Heart left ventricle (tissue), 13 donors: ENCODE results near the gene MAP3K5.

Experiments used
- CTCF ChIP-seq, 12 donors: fragments of 200-600 bp; sonication (generic) in 4 of 12; IDR thresholded peaks; one replicate each; pipeline versions ENCODE4 v1.5.0 to v1.8.0; 2018 to 2022; ENCODE audit warnings: antibody characterized with exemption in 12 of 12, mild to moderate bottlenecking in 5 of 12
- POLR2A ChIP-seq, 2 donors: fragments of 450-650 bp; IDR thresholded peaks; one replicate each; pipeline ENCODE4 v1.6.1; 2017; ENCODE audit warnings: antibody characterized with exemption in 2 of 2, mild to moderate bottlenecking in 2 of 2, moderate library complexity in 2 of 2
- donor health status: ischemic (EF 13 %, LVEDD 7.1; RV severe dilation, severe dysfunction).
- donor health status: DM: no; HTN: yes; CAD: no.
- donor health status: DM: no; HTN: no; CAD: no.
- donor health status: ischemic (EF 25% LVEDD 6.9; RV normal size, moderate dysfunction).
- donor health status: ischemic (EF 25% LVEDD 5.7; RV mildly dilated, moderate dysfunction).
- donor health status: ischemic (EF 35%, LVEDD 5.7; RV mildly dilated, moderate dysfunction).
- donor health status: nonischemic (EF 11% LVEDD 7.7; RV severe dilation, severe dysfunction).
- donor health status: DM: yes; HTN: yes; CAD: no.
- donor health status: PGD.
- donor health status: ischemic (EF 29% LVEDD 5.4; RV normal size, mild dysfunction).
- donor health status: nonischemic (EF 23%, LVEDD 6.1; RV moderate dilation, normal function).

- peak; percentile 64 to 82 (median 76) for TF ChIP-seq CTCF (IDR thresholded peaks at IDR 0.05)
- TF ChIP-seq POLR2A (IDR thresholded peaks at IDR 0.05) = peak in 1 of 2 donors; percentile 40
Measured at GRCh38 chr6:136792410-136793262, at the start of gene MAP3K5.
